ENCODE measurements around the gene LUC7L3.

LUC7L3 gene

GRCh38 chr17:50758989-50759544 is 39.7 kb downstream of the LUC7L3 start:
- DNase-seq = no peak

- no peak for DNase-seq
Observed at GRCh38 chr17:50762177-50762576, 42.8 kb downstream of the LUC7L3 start.

- no peak for DNase-seq
Observed at GRCh38 chr17:50763716-50764475, 44.5 kb downstream of the LUC7L3 start.

GRCh38 chr17:50764734-50765149 is 45.3 kb downstream of the LUC7L3 start:
- DNase-seq = no peak

- DNase-seq = no peak
Observed at GRCh38 chr17:50765454-50766221, 46.2 kb downstream of the LUC7L3 start.

GRCh38 chr17:50766222-50767023 is 47.0 kb downstream of the LUC7L3 start:
- no peak for DNase-seq

- no peak for DNase-seq
Observed at GRCh38 chr17:50767030-50767429, 47.6 kb downstream of the LUC7L3 start.

GRCh38 chr17:50767446-50767845 is 48.0 kb downstream of the LUC7L3 start, which contains the start of gene ANKRD40CL:
TSS of gene ANKRD40CL (minus strand) at chr17:50767518. CDS start at chr17:50766913, 605 bp downstream.
- no peak for DNase-seq

- DNase-seq = no peak
Observed at GRCh38 chr17:50768346-50768761, 49.0 kb downstream of the LUC7L3 start.

- no peak for DNase-seq
Observed at GRCh38 chr17:50769884-50770283, 50.5 kb downstream of the LUC7L3 start.

- no peak for DNase-seq
Observed at GRCh38 chr17:50770346-50770745, 50.9 kb downstream of the LUC7L3 start.

GRCh38 chr17:50771991-50772785 is 52.8 kb downstream of the LUC7L3 start:
- DNase-seq = no peak

- no peak for DNase-seq
Observed at GRCh38 chr17:50774225-50774803, 54.9 kb downstream of the LUC7L3 start.

- no peak for DNase-seq
Observed at GRCh38 chr17:50775926-50776325, 56.5 kb downstream of the LUC7L3 start.

GRCh38 chr17:50778471-50778870 is 59.1 kb downstream of the LUC7L3 start:
- no peak for DNase-seq

- no peak for DNase-seq
Observed at GRCh38 chr17:50778988-50779387, 59.6 kb downstream of the LUC7L3 start.

- peak; percentile 32 to 70 (median 55) for DNase-seq
Observed at GRCh38 chr17:50779747-50780353, 60.4 kb downstream of the LUC7L3 start.

- no peak for DNase-seq
Observed at GRCh38 chr17:50781167-50781566, 61.8 kb downstream of the LUC7L3 start.

GRCh38 chr17:50783193-50783660 is 63.8 kb downstream of the LUC7L3 start:
- peak; percentile 44 to 75 (median 68) for DNase-seq

- DNase-seq = no peak
Observed at GRCh38 chr17:50783905-50784304, 64.5 kb downstream of the LUC7L3 start.

GRCh38 chr17:50785126-50785525 is 65.7 kb downstream of the LUC7L3 start:
- no peak for DNase-seq
